Liver (tissue), 9 donors: ENCODE results near the gene REXO1. TPM values are rescaled to one million over a fixed set of nuclear protein-coding genes. Genes with fewer than 3 reads are reported as not detected.

Experiments
- DNase-seq: peaks from one replicate; pipeline ENCODE4 v3.0.0-alpha.2; 2017; ENCODE audit warnings: low spot score
- H3K27ac ChIP-seq, 2 donors: one replicate each; pipeline ENCODE4 v1.7.0; 2013; ENCODE audit warnings: inconsistent platforms in 2 of 2, low read length in 2 of 2, control low read depth in 1 of 2, low read depth in 1 of 2, mild to moderate bottlenecking in 1 of 2
- H3K27me3 ChIP-seq, 4 donors: one replicate each; pipeline versions ENCODE4 v1.6.1 to v1.7.0; 2013; ENCODE audit warnings: low read length in 3 of 4, inconsistent platforms in 1 of 4, mild to moderate bottlenecking in 1 of 4, moderate library complexity in 1 of 4; ENCODE audit not compliant: control insufficient read depth in 4 of 4, insufficient read depth in 4 of 4
- H3K36me3 ChIP-seq, 4 donors: one replicate each; pipeline versions ENCODE4 v1.6.1 to v1.7.0; 2013; ENCODE audit warnings: low read length in 3 of 4, mild to moderate bottlenecking in 3 of 4, low read depth in 1 of 4, moderate library complexity in 1 of 4; ENCODE audit not compliant: control insufficient read depth in 4 of 4, insufficient read depth in 3 of 4
- H3K4me1 ChIP-seq, 4 donors: one replicate each; pipeline versions ENCODE4 v1.6.1 to v1.7.0; 2013; ENCODE audit warnings: low read length in 3 of 4, mild to moderate bottlenecking in 3 of 4, moderate library complexity in 1 of 4; ENCODE audit not compliant: control insufficient read depth in 4 of 4, insufficient read depth in 4 of 4
- H3K4me3 ChIP-seq, 3 donors: one replicate each; pipeline versions ENCODE4 v1.6.1 to v1.7.0; 2013; ENCODE audit warnings: low read length in 3 of 3, control low read depth in 1 of 3, low read depth in 1 of 3, mild to moderate bottlenecking in 1 of 3
- H3K9ac ChIP-seq, 2 donors: one replicate each; pipeline ENCODE4 v1.7.0; 2013; ENCODE audit warnings: low read length in 2 of 2, mild to moderate bottlenecking in 2 of 2, moderate library complexity in 2 of 2, control low read depth in 1 of 2, low read depth in 1 of 2
- H3K9me3 ChIP-seq, 4 donors: one replicate each; pipeline versions ENCODE4 v1.6.1 to v1.7.0; 2013; ENCODE audit warnings: low read length in 3 of 4; ENCODE audit not compliant: control insufficient read depth in 4 of 4
- ATF3 ChIP-seq: IDR thresholded peaks from 2 replicates; pipeline ENCODE4 v1.6.1; 2016; ENCODE audit warnings: antibody characterized with exemption
- CTCF ChIP-seq: fragments of 150-350 bp; IDR thresholded peaks from 2 replicates; pipeline ENCODE4 v1.5.1; 2017; ENCODE audit warnings: improper control_type of control experiment, low read depth, low read length; ENCODE audit not compliant: missing input control
- EGR1 ChIP-seq, 2 donors: IDR thresholded peaks; 2 replicates each; pipeline ENCODE4 v1.6.1; 2016 to 2018; ENCODE audit warnings: antibody characterized with exemption in 2 of 2, low read depth in 2 of 2
- FOXA1 ChIP-seq: IDR thresholded peaks from 2 replicates; pipeline ENCODE4 v1.6.1; 2016; ENCODE audit warnings: antibody characterized with exemption
- FOXA2 ChIP-seq: IDR thresholded peaks from 2 replicates; pipeline ENCODE4 v1.6.1; 2016; ENCODE audit warnings: antibody characterized with exemption
- HNF4A ChIP-seq, 2 donors: conservative IDR thresholded peaks; 2 replicates each; pipeline ENCODE4 v1.6.1; 2016; ENCODE audit warnings: antibody characterized with exemption in 2 of 2, mild to moderate bottlenecking in 2 of 2
- HNF4G ChIP-seq: IDR thresholded peaks from 2 replicates; pipeline ENCODE4 v1.6.1; 2016; ENCODE audit warnings: antibody characterized with exemption
- JUND ChIP-seq, 2 donors: IDR thresholded peaks; 2 replicates each; pipeline ENCODE4 v1.6.1; 2016; ENCODE audit warnings: antibody characterized with exemption in 2 of 2
- MAX ChIP-seq: IDR thresholded peaks from 2 replicates; pipeline ENCODE4 v1.6.1; 2016; ENCODE audit warnings: antibody characterized with exemption
- NR2F2 ChIP-seq: IDR thresholded peaks from 2 replicates; pipeline ENCODE4 v1.6.1; 2016; ENCODE audit warnings: antibody characterized with exemption
- RAD21 ChIP-seq, 2 donors: IDR thresholded peaks; 2 replicates each; pipeline ENCODE4 v1.6.1; 2016; ENCODE audit warnings: antibody characterized with exemption in 2 of 2, mild to moderate bottlenecking in 2 of 2
- REST ChIP-seq: IDR thresholded peaks from 2 replicates; pipeline ENCODE4 v1.6.1; 2016; ENCODE audit warnings: antibody characterized with exemption, mild to moderate bottlenecking
- RXRA ChIP-seq, 2 donors: IDR thresholded peaks; 2 replicates each; pipeline ENCODE4 v1.6.1; 2017 to 2018; ENCODE audit warnings: antibody characterized with exemption in 2 of 2, mild to moderate bottlenecking in 1 of 2
- SP1 ChIP-seq: IDR thresholded peaks from 2 replicates; pipeline ENCODE4 v1.6.1; 2018; ENCODE audit warnings: antibody characterized with exemption, mild to moderate bottlenecking
- TAF1 ChIP-seq: conservative IDR thresholded peaks from 2 replicates; pipeline ENCODE4 v1.6.1; 2016; ENCODE audit warnings: antibody characterized with exemption, mild to moderate bottlenecking
- YY1 ChIP-seq: IDR thresholded peaks from 2 replicates; pipeline ENCODE4 v1.6.1; 2016; ENCODE audit warnings: antibody characterized with exemption, mild to moderate bottlenecking
- ZBTB33 ChIP-seq: IDR thresholded peaks from 2 replicates; pipeline ENCODE4 v1.6.1; 2016; ENCODE audit warnings: antibody characterized with exemption
- WGBS: extraction: QIAGEN DNeasy Blood & Tissue Kit; methylation state at CpG from one replicate; pipeline ENCODE4 v1.1.7; 2013; 5-methylcytosine and 5-hydroxymethylcytosine counted together
- polyA plus RNA-seq, 2 donors: library from polyadenylated mRNA; stranded (reverse) in 1 of 2; unstranded in 1 of 2; fragments of 200-250 nt in 1 of 2; fragments of >200 nt in 1 of 2; fragmentation: Nextera tagmentation in 1 of 2; extraction: Ambion mirVana in 1 of 2; gene quantifications; one replicate each; pipeline versions ENCODE4 v1.2.1 to v1.2.3, GENCODE V29; 2013 to 2015
- total RNA-seq, 2 donors: library from RNA; depleted of rRNA; stranded (reverse); fragments of >200 nt; gene quantifications; one replicate each; pipeline ENCODE4 v1.2.3, GENCODE V29; 2014
- donor health status: healthy.
- donor health status: healthy.
- donor health status: healthy.
- donor health status: healthy.
- donor health status: healthy.

The REXO1 gene
- total and polyA plus RNA-seq, 4 donors, result 2.0 to 11.5 (median 9.2) TPM

GRCh38 chr19:1871140-1871597 lies 22.9 kb upstream of the REXO1 start (continued):
- TF ChIP-seq JUND (IDR thresholded peaks at IDR 0.05) (peak in 1 of 2 donors; percentile 62), RXRA (IDR thresholded peaks at IDR 0.05) (peak; percentile 96 to 97), RAD21 (IDR thresholded peaks at IDR 0.05) (peak; percentile 54 to 61), YY1 (peak; percentile 88), SP1 (peak; percentile 96), NR2F2 (peak; percentile 94), HNF4G (peak; percentile 71), HNF4A (conservative IDR thresholded peaks at IDR 0.05) (peak; percentile 78 to 95), ZBTB33 (peak; percentile 87)

- DNase-seq, result no peak
- H3K27ac ChIP-seq, result no peak overlapping the region
- no peak for TF ChIP-seq ZBTB33
- no peak for TF ChIP-seq TAF1
- no peak for TF ChIP-seq SP1
- no peak for TF ChIP-seq EGR1 (IDR thresholded peaks at IDR 0.05; ENCODE audit: low read depth in 2 of 2)
- TF ChIP-seq ATF3, result no peak
- no peak for TF ChIP-seq FOXA1
- no peak for TF ChIP-seq MAX
- no peak for TF ChIP-seq HNF4G
- no peak for TF ChIP-seq NR2F2
- no peak for TF ChIP-seq YY1
- TF ChIP-seq REST, result no peak
- TF ChIP-seq FOXA2, result no peak
- no peak for TF ChIP-seq CTCF
- no peak for TF ChIP-seq JUND (IDR thresholded peaks at IDR 0.05)
- peaks cover 0 to 3% (median 0%) of the 10 kb centered on the region in 4 donors for H3K36me3 ChIP-seq
- no peak overlapping the region for H3K9ac ChIP-seq
- H3K4me1 ChIP-seq, result peaks cover 32 to 58% (median 45%) of the 10 kb centered on the region in 4 donors
- H3K9me3 ChIP-seq, result no peaks in the 10 kb centered on the region
- 92% methylated on average over 7 of the region's 7 CpGs for WGBS
- H3K4me3 ChIP-seq, result no peak overlapping the region
- no peaks in the 10 kb centered on the region for H3K27me3 ChIP-seq
Measured at GRCh38 chr19:1868971-1869370, 20.7 kb upstream of the REXO1 start.
